ENCODE measurements around the gene PMEL. TPM values are rescaled to one million over a fixed set of nuclear protein-coding genes. Genes with fewer than 3 reads are reported as not detected.

The PMEL gene
- total RNA-seq (2022; extraction: Qiagen RNA extraction) = 0.53 to 1.1 TPM (median 0.67 TPM) in 5 replicates

GRCh38 chr12:55965941-55966407, at the start of gene PMEL:
Gene PMEL, minus strand, starts transcription at chr12:55966042. Its CDS starts 31 bp downstream, at chr12:55966011.

GRCh38 chr12:55996715-55997534, 31.1 kb upstream of the PMEL start, which contains the start of gene SUOX:
Gene SUOX, plus strand, starts transcription at chr12:55997276. Its CDS starts 4,946 bp downstream, at chr12:56002222.

GRCh38 chr12:55973599-55974307, 7.9 kb upstream of the PMEL start, which contains the start of gene RAB5B:
Gene RAB5B, plus strand, starts transcription at chr12:55974078. Its CDS starts 12,883 bp downstream, at chr12:55986961.

GRCh38 chr12:55966408-55967281, 803 bp upstream of the PMEL start, which contains the start of gene CDK2:
Gene CDK2, plus strand, starts transcription at chr12:55966830. Its CDS starts 179 bp downstream, at chr12:55967009.

GRCh38 chr12:55930771-55931316, 35.0 kb downstream of the PMEL start, which contains the start of gene DGKA:
Gene DGKA, plus strand, starts transcription at chr12:55931162. Its CDS starts 5,342 bp downstream, at chr12:55936504.

GRCh38 chr12:55927588-55928502, 38.0 kb downstream of the PMEL start, which contains the start of gene PYM1:
Gene PYM1, minus strand, starts transcription at chr12:55927894. Its CDS starts 133 bp downstream, at chr12:55927761.

Other genes starting within 250 kb of the PMEL start
- gene BLOC1S1, start 250.0 kb downstream of the PMEL start, total RNA-seq (2022; extraction: Qiagen RNA extraction) = 120 to 133 TPM (median 131 TPM) in 5 replicates
- gene RDH5, start 245.6 kb downstream of the PMEL start, total RNA-seq (2022; extraction: Qiagen RNA extraction) = 2.1 to 2.8 TPM (median 2.4 TPM) in 5 replicates
- 655 to 723 TPM (median 684 TPM) in 5 replicates for gene CD63, start 237.0 kb downstream of the PMEL start, total RNA-seq (2022; extraction: Qiagen RNA extraction)
- 2.3 to 4.4 TPM (median 3.9 TPM) in 5 replicates for gene GDF11, start 222.9 kb downstream of the PMEL start, total RNA-seq (2022; extraction: Qiagen RNA extraction)
- 84.0 to 146 TPM (median 85.8 TPM) in 5 replicates for gene SARNP, start 148.3 kb downstream of the PMEL start, total RNA-seq (2022; extraction: Qiagen RNA extraction)
- gene ORMDL2, start 148.0 kb downstream of the PMEL start, total RNA-seq (2022; extraction: Qiagen RNA extraction) = 79.6 to 103 TPM (median 94.6 TPM) in 5 replicates
- 20.7 to 28.0 TPM (median 25.9 TPM) in 5 replicates for gene DNAJC14, start 136.5 kb downstream of the PMEL start, total RNA-seq (2022; extraction: Qiagen RNA extraction)
- 0.29 to 0.45 TPM (median 0.32 TPM) in 5 replicates for gene MMP19, start 123.1 kb downstream of the PMEL start, total RNA-seq (2022; extraction: Qiagen RNA extraction)
- gene PYM1, start 38.1 kb downstream of the PMEL start, total RNA-seq (2022; extraction: Qiagen RNA extraction) = 38.8 to 45.9 TPM (median 41.1 TPM) in 5 replicates
- gene DGKA, start 34.9 kb downstream of the PMEL start, total RNA-seq (2022; extraction: Qiagen RNA extraction) = 16.0 to 20.2 TPM (median 19.4 TPM) in 5 replicates
- 47.2 to 60.1 TPM (median 52.4 TPM) in 5 replicates for gene CDK2, start 788 bp upstream of the PMEL start, total RNA-seq (2022; extraction: Qiagen RNA extraction)
- 28.1 to 38.0 TPM (median 35.9 TPM) in 5 replicates for gene RAB5B, start 8.0 kb upstream of the PMEL start, total RNA-seq (2022; extraction: Qiagen RNA extraction)
- gene SUOX, start 31.2 kb upstream of the PMEL start, total RNA-seq (2022; extraction: Qiagen RNA extraction) = 7.2 to 9.5 TPM (median 8.0 TPM) in 5 replicates
- gene IKZF4, start 55.0 kb upstream of the PMEL start, total RNA-seq (2022; extraction: Qiagen RNA extraction) = 2.3 to 2.9 TPM (median 2.8 TPM) in 5 replicates
- gene RPS26, start 75.9 kb upstream of the PMEL start, total RNA-seq (2022; extraction: Qiagen RNA extraction) = 569 to 686 TPM (median 600 TPM) in 5 replicates
- gene ERBB3, start 114.1 kb upstream of the PMEL start, total RNA-seq (2022; extraction: Qiagen RNA extraction) = 1.1 to 1.7 TPM (median 1.3 TPM) in 5 replicates
- 310 to 332 TPM (median 329 TPM) in 5 replicates for gene PA2G4, start 138.5 kb upstream of the PMEL start, total RNA-seq (2022; extraction: Qiagen RNA extraction)
- 5,372 to 6,304 TPM (median 5,793 TPM) in 5 replicates for gene RPL41, start 150.6 kb upstream of the PMEL start, total RNA-seq (2022; extraction: Qiagen RNA extraction)
- gene ZC3H10, start 152.2 kb upstream of the PMEL start, total RNA-seq (2022; extraction: Qiagen RNA extraction) = 2.5 to 3.5 TPM (median 3.1 TPM) in 5 replicates
- 56.5 to 75.8 TPM (median 72.7 TPM) in 5 replicates for gene ESYT1, start 162.2 kb upstream of the PMEL start, total RNA-seq (2022; extraction: Qiagen RNA extraction)
- gene MYL6B, start 186.5 kb upstream of the PMEL start, total RNA-seq (2022; extraction: Qiagen RNA extraction) = 68.1 to 83.2 TPM (median 73.8 TPM) in 5 replicates
- gene MYL6, start 192.3 kb upstream of the PMEL start, total RNA-seq (2022; extraction: Qiagen RNA extraction) = 2,040 to 3,443 TPM (median 2,154 TPM) in 5 replicates
- gene SMARCC2, start 223.4 kb upstream of the PMEL start, total RNA-seq (2022; extraction: Qiagen RNA extraction) = 22.5 to 42.3 TPM (median 39.4 TPM) in 5 replicates

All from A549 treated with dexamethasone at 1 μM for 4 hours (cell line).